Activated naive CD8-positive, alpha-beta T cell treated with anti-CD3 and anti-CD28 coated beads, Interleukin-2, amount 50 U/mL, for 24 hours (primary cell): Measurements from ENCODE around the gene TUBD1.
A peak's percentile ranks its signal among the peaks of the same experiment; 100 is the strongest.
"Not testable (repeated sequence)": the region's sequence is repeated elsewhere in the genome, so short reads cannot be mapped to it uniquely, and the experiment has no call there.

Experiments
- ATAC-seq: fragments of 150-1000 bp; cut with Tn5 transposase; one replicate; pipeline ENCODE4 v1.10.0; 2021
- DNase-seq: peaks from one replicate; pipeline ENCODE4 v3.0.0; 2021
- H3K27ac Mint-ChIP-seq: one replicate; pipeline ENCODE4 v1.8.0; 2021; ENCODE audit warnings: mild to moderate bottlenecking, mixed read lengths
- H3K27me3 Mint-ChIP-seq: one replicate; pipeline ENCODE4 v1.8.0; 2021; ENCODE audit warnings: mixed read lengths
- H3K36me3 Mint-ChIP-seq: one replicate; pipeline ENCODE4 v1.8.0; 2021; ENCODE audit warnings: low read depth, mixed read lengths
- H3K4me1 Mint-ChIP-seq: one replicate; pipeline ENCODE4 v1.8.0; 2021; ENCODE audit warnings: mixed read lengths
- H3K4me3 Mint-ChIP-seq: one replicate; pipeline ENCODE4 v1.8.0; 2021; ENCODE audit warnings: mild to moderate bottlenecking, moderate library complexity, mixed read lengths
- H3K9me3 Mint-ChIP-seq: one replicate; pipeline ENCODE4 v1.8.0; 2021; ENCODE audit warnings: mixed read lengths

The TUBD1 gene

GRCh38 chr17:59892251-59892923, 356 bp downstream of the TUBD1 start:
- no peak for ATAC-seq
- Mint-ChIP-seq H3K27me3 (peaks cover 4% of the 10 kb centered on the region), H3K36me3 (peaks cover 23% of the 10 kb centered on the region), H3K4me1 (peaks cover 57% of the 10 kb centered on the region), H3K9me3 (no peaks in the 10 kb centered on the region), H3K27ac (peak overlapping the region; percentile 99), H3K4me3 (peak overlapping the region; percentile 94)
- DNase-seq: peak; percentile 9

- Mint-ChIP-seq H3K36me3 (peaks cover 23% of the 10 kb centered on the region), H3K9me3 (no peaks in the 10 kb centered on the region), H3K27me3 (peaks cover 4% of the 10 kb centered on the region), H3K27ac (peak overlapping the region; percentile 6), H3K4me1 (peaks cover 47% of the 10 kb centered on the region), H3K4me3 (peak overlapping the region; percentile 94)
- ATAC-seq (no peak), DNase-seq (no peak)
Observed at GRCh38 chr17:59890720-59891119, 2.0 kb downstream of the TUBD1 start.

- H3K36me3 Mint-ChIP-seq: peaks cover 24% of the 10 kb centered on the region
- no peaks in the 10 kb centered on the region for H3K9me3 Mint-ChIP-seq
- ATAC-seq (no peak), DNase-seq (no peak)
- H3K4me1 Mint-ChIP-seq: peaks cover 30% of the 10 kb centered on the region
- H3K27me3 Mint-ChIP-seq: peaks cover 4% of the 10 kb centered on the region
- no peak overlapping the region for H3K4me3 Mint-ChIP-seq
- H3K27ac Mint-ChIP-seq: no peak overlapping the region
Observed at GRCh38 chr17:59888145-59888750, 4.5 kb downstream of the TUBD1 start.

GRCh38 chr17:59884861-59885260, 7.9 kb downstream of the TUBD1 start:
- no peak overlapping the region for H3K27ac Mint-ChIP-seq
- no peak overlapping the region for H3K4me3 Mint-ChIP-seq
- no peak for ATAC-seq
- no peak for DNase-seq
- H3K4me1 Mint-ChIP-seq: peaks cover 8% of the 10 kb centered on the region
- H3K9me3 Mint-ChIP-seq: no peaks in the 10 kb centered on the region
- peaks cover 22% of the 10 kb centered on the region for H3K36me3 Mint-ChIP-seq
- no peaks in the 10 kb centered on the region for H3K27me3 Mint-ChIP-seq

- no peaks in the 10 kb centered on the region for H3K27me3 Mint-ChIP-seq
- no peak for ATAC-seq
- no peak overlapping the region for H3K27ac Mint-ChIP-seq
- H3K4me1 Mint-ChIP-seq: no peaks in the 10 kb centered on the region
- DNase-seq: no peak
- H3K36me3 Mint-ChIP-seq: peaks cover 23% of the 10 kb centered on the region
- no peaks in the 10 kb centered on the region for H3K9me3 Mint-ChIP-seq
- no peak overlapping the region for H3K4me3 Mint-ChIP-seq
Observed at GRCh38 chr17:59878624-59879023, 14.1 kb downstream of the TUBD1 start.

- Mint-ChIP-seq H3K27me3 (no peaks in the 10 kb centered on the region), H3K4me1 (no peaks in the 10 kb centered on the region), H3K9me3 (no peaks in the 10 kb centered on the region), H3K27ac (peak overlapping the region; percentile 3), H3K36me3 (peaks cover 22% of the 10 kb centered on the region), H3K4me3 (no peak overlapping the region)
- no peak for ATAC-seq
- DNase-seq: no peak
Observed at GRCh38 chr17:59877965-59878364, 14.8 kb downstream of the TUBD1 start.

- Mint-ChIP-seq H3K36me3 (peaks cover 21% of the 10 kb centered on the region), H3K4me3 (no peak overlapping the region)
- no peak for ATAC-seq
Observed at GRCh38 chr17:59876107-59876506, 16.6 kb downstream of the TUBD1 start.

GRCh38 chr17:59874376-59874775, 18.4 kb downstream of the TUBD1 start:
- no peaks in the 10 kb centered on the region for H3K4me1 Mint-ChIP-seq
- H3K27me3 Mint-ChIP-seq: no peaks in the 10 kb centered on the region
- H3K4me3 Mint-ChIP-seq: no peak overlapping the region
- no peak for DNase-seq
- ATAC-seq: no peak
- H3K36me3 Mint-ChIP-seq: peaks cover 19% of the 10 kb centered on the region
- H3K27ac Mint-ChIP-seq: no peak overlapping the region
- no peaks in the 10 kb centered on the region for H3K9me3 Mint-ChIP-seq

More at GRCh38 chr17:59876107-59876506, 16.6 kb downstream of the TUBD1 start:
- no peak for DNase-seq
- H3K4me1 Mint-ChIP-seq: no peaks in the 10 kb centered on the region
- H3K9me3 Mint-ChIP-seq: no peaks in the 10 kb centered on the region
- H3K27me3 Mint-ChIP-seq: no peaks in the 10 kb centered on the region
- H3K27ac Mint-ChIP-seq: no peak overlapping the region

- not testable (repeated sequence) for H3K4me3 Mint-ChIP-seq, H3K27ac Mint-ChIP-seq, DNase-seq, H3K9me3 Mint-ChIP-seq, ATAC-seq, H3K27me3 Mint-ChIP-seq, H3K4me1 Mint-ChIP-seq
- peaks cover 20% of the 10 kb centered on the region for H3K36me3 Mint-ChIP-seq
Observed at GRCh38 chr17:59873414-59873813, 19.3 kb downstream of the TUBD1 start.

GRCh38 chr17:59872351-59872750, 20.4 kb downstream of the TUBD1 start:
- no peaks in the 10 kb centered on the region for H3K27me3 Mint-ChIP-seq
- H3K4me3 Mint-ChIP-seq: no peak overlapping the region
- ATAC-seq (no peak), DNase-seq (no peak)
- peaks cover 16% of the 10 kb centered on the region for H3K36me3 Mint-ChIP-seq
- no peak overlapping the region for H3K27ac Mint-ChIP-seq
- peaks cover 3% of the 10 kb centered on the region for H3K4me1 Mint-ChIP-seq
- no peaks in the 10 kb centered on the region for H3K9me3 Mint-ChIP-seq

- H3K36me3 Mint-ChIP-seq: peaks cover 14% of the 10 kb centered on the region
- H3K4me3 Mint-ChIP-seq: no peak overlapping the region
- ATAC-seq (no peak), DNase-seq (no peak)
- H3K4me1 Mint-ChIP-seq: peaks cover 3% of the 10 kb centered on the region
- no peaks in the 10 kb centered on the region for H3K27me3 Mint-ChIP-seq
- no peaks in the 10 kb centered on the region for H3K9me3 Mint-ChIP-seq
- H3K27ac Mint-ChIP-seq: no peak overlapping the region
Observed at GRCh38 chr17:59870482-59870881, 22.3 kb downstream of the TUBD1 start.

- peaks cover 15% of the 10 kb centered on the region for H3K36me3 Mint-ChIP-seq
- no peak overlapping the region for H3K4me3 Mint-ChIP-seq
- DNase-seq (no peak), ATAC-seq (no peak)
- H3K4me1 Mint-ChIP-seq: peaks cover 3% of the 10 kb centered on the region
- no peaks in the 10 kb centered on the region for H3K9me3 Mint-ChIP-seq
- H3K27me3 Mint-ChIP-seq: no peaks in the 10 kb centered on the region
- H3K27ac Mint-ChIP-seq: no peak overlapping the region
Observed at GRCh38 chr17:59869941-59870218, 22.9 kb downstream of the TUBD1 start.

GRCh38 chr17:59863616-59864015, 29.1 kb downstream of the TUBD1 start:
- H3K4me3 Mint-ChIP-seq: no peak overlapping the region
- no peaks in the 10 kb centered on the region for H3K27me3 Mint-ChIP-seq
- ATAC-seq: no peak
- H3K9me3 Mint-ChIP-seq: no peaks in the 10 kb centered on the region
- peaks cover 18% of the 10 kb centered on the region for H3K36me3 Mint-ChIP-seq
- peaks cover 13% of the 10 kb centered on the region for H3K4me1 Mint-ChIP-seq
- H3K27ac Mint-ChIP-seq: no peak overlapping the region
- no peak for DNase-seq

GRCh38 chr17:59859444-59860025, 33.2 kb downstream of the TUBD1 start:
- Mint-ChIP-seq H3K9me3 (no peaks in the 10 kb centered on the region), H3K27ac (peak overlapping the region; percentile 40), H3K27me3 (no peaks in the 10 kb centered on the region), H3K4me1 (peaks cover 20% of the 10 kb centered on the region), H3K4me3 (no peak overlapping the region), H3K36me3 (peaks cover 16% of the 10 kb centered on the region)
- ATAC-seq (no peak), DNase-seq (no peak)

- Mint-ChIP-seq H3K4me3 (no peak overlapping the region), H3K27me3 (no peaks in the 10 kb centered on the region), H3K4me1 (peaks cover 22% of the 10 kb centered on the region), H3K27ac (peak overlapping the region; percentile 40), H3K36me3 (peaks cover 16% of the 10 kb centered on the region), H3K9me3 (no peaks in the 10 kb centered on the region)
- DNase-seq (no peak), ATAC-seq (no peak)
Observed at GRCh38 chr17:59858932-59859331, 33.8 kb downstream of the TUBD1 start.
